ENCODE results near the gene WDR62.

WDR62 gene

GRCh38 chr19:36054733-36055686 lies at the start of gene WDR62:
WDR62 (plus strand) TSS chr19:36054897; CDS start chr19:36054972, 75 bp downstream.
- DNase-seq (ENCODE audit: low read depth): peak; percentile 20
- no peak for TF ChIP-seq CTCF (conservative IDR thresholded peaks at IDR 0.05; ENCODE audit: control insufficient read depth, insufficient read depth, low read depth, low read length)
- peak within 1 kb of the TSS; percentile 81 for H3K4me3 ChIP-seq (ENCODE audit: control insufficient read depth, low read depth, low read length)

GRCh38 chr19:36006955-36007354 lies 47.7 kb upstream of the WDR62 start:
- H3K4me3 ChIP-seq (ENCODE audit: control insufficient read depth, low read depth, low read length): no peak overlapping the region
- no peak for TF ChIP-seq CTCF (conservative IDR thresholded peaks at IDR 0.05; ENCODE audit: control insufficient read depth, insufficient read depth, low read depth, low read length)
- no peak for DNase-seq (ENCODE audit: low read depth)

- TF ChIP-seq CTCF (conservative IDR thresholded peaks at IDR 0.05; ENCODE audit: control insufficient read depth, insufficient read depth, low read depth, low read length): no peak
- DNase-seq (ENCODE audit: low read depth): no peak
- H3K4me3 ChIP-seq (ENCODE audit: control insufficient read depth, low read depth, low read length): peak within 1 kb of the TSS; percentile 44
These were observed 46.2 kb upstream of the WDR62 start, which contains the start of gene SYNE4 for GRCh38 chr19:36008336-36008978. SYNE4 (minus strand) TSS chr19:36008813; CDS start chr19:36008681, 132 bp downstream.

- peak overlapping the region; percentile 44 for H3K4me3 ChIP-seq (ENCODE audit: control insufficient read depth, low read depth, low read length)
- DNase-seq (ENCODE audit: low read depth): peak; percentile 54
- TF ChIP-seq CTCF (conservative IDR thresholded peaks at IDR 0.05; ENCODE audit: control insufficient read depth, insufficient read depth, low read depth, low read length): no peak
These were observed 45.5 kb upstream of the WDR62 start for GRCh38 chr19:36009220-36009619.

- TF ChIP-seq CTCF (conservative IDR thresholded peaks at IDR 0.05; ENCODE audit: control insufficient read depth, insufficient read depth, low read depth, low read length): no peak
- H3K4me3 ChIP-seq (ENCODE audit: control insufficient read depth, low read depth, low read length): peak overlapping the region; percentile 44
- DNase-seq (ENCODE audit: low read depth): no peak
These were observed 44.9 kb upstream of the WDR62 start for GRCh38 chr19:36009633-36010379.

GRCh38 chr19:36010402-36010801 lies 44.3 kb upstream of the WDR62 start:
- no peak overlapping the region for H3K4me3 ChIP-seq (ENCODE audit: control insufficient read depth, low read depth, low read length)
- no peak for DNase-seq (ENCODE audit: low read depth)
- TF ChIP-seq CTCF (conservative IDR thresholded peaks at IDR 0.05; ENCODE audit: control insufficient read depth, insufficient read depth, low read depth, low read length): no peak

Measured in fibroblast of mammary gland (primary cell).